C4-2B (cell line): ENCODE data around the gene DCPS.

ENCODE experiments used
- CTCF ChIP-seq: fragments of 450-650 bp; conservative IDR thresholded peaks from 2 replicates; pipeline ENCODE4 v1.5.1; 2017; ENCODE audit warnings: mild to moderate bottlenecking
- ZFX ChIP-seq: fragments of 450-650 bp; IDR thresholded peaks from 2 replicates; pipeline ENCODE4 v1.6.1; 2017

- TF ChIP-seq CTCF, result no peak
- no peak for TF ChIP-seq ZFX
Observed at GRCh38 chr11:126265811-126266210, 38.0 kb upstream of the DCPS start.
